IMR-90 (cell line): ENCODE measurements around the gene ARFGAP3. TPM values are rescaled to one million over a fixed set of nuclear protein-coding genes. Genes with fewer than 3 reads are reported as not detected.

ENCODE experiments used
- ATAC-seq: fragments of 200-7000 bp; cut with Tn5 transposase; 2 replicates; pipeline ENCODE4 v1.9.1; 2020; ENCODE audit warnings: low read depth, mild to moderate bottlenecking, moderate library complexity
- BruUV-seq: library from RNA; stranded (reverse); fragments of 400-500 nt; replicated peaks from 2 replicates; lab custom pipeline; 2021; lab: Mats Ljungman, UMichigan
- CTCF ChIA-PET: fragments of 300-600 bp; formaldehyde crosslinking; extraction: SDS; loops from one replicate; lab custom pipeline; 2021; ENCODE audit warnings: antibody characterized with exemption; lab: Yijun Ruan, JAX
- POLR2A ChIA-PET: fragments of 300-600 bp; sonication (Branson Sonifier 250); formaldehyde crosslinking; loops from one replicate; lab custom pipeline; 2022; ENCODE audit warnings: antibody characterized with exemption; ENCODE audit not compliant: unreplicated experiment; lab: Charles Lee
- DNase-seq: peaks from one replicate; pipeline ENCODE4 v3.0.0; 2013
- H2AFZ ChIP-seq: replicated peaks from 2 replicates; pipeline ENCODE3; 2013; ENCODE audit warnings: low read length, mild to moderate bottlenecking; ENCODE audit not compliant: poor library complexity
- H2AK5ac ChIP-seq: 2 replicates; pipeline ENCODE4 v1.6.1; 2013; ENCODE audit warnings: low read depth, low read length, inconsistent platforms
- H2AK9ac ChIP-seq: replicated peaks from 2 replicates; pipeline ENCODE3; 2013; ENCODE audit warnings: mild to moderate bottlenecking, low read depth, low read length, moderate library complexity; ENCODE audit not compliant: poor library complexity
- H2BK120ac ChIP-seq: 2 replicates; pipeline ENCODE4 v1.6.1; 2013; ENCODE audit warnings: low read depth, low read length, inconsistent platforms
- H2BK15ac ChIP-seq: 3 replicates; pipeline ENCODE4 v1.6.1; 2013; ENCODE audit warnings: low read depth, low read length, inconsistent platforms
- H2BK20ac ChIP-seq: 2 replicates; pipeline ENCODE4 v1.6.1; 2013; ENCODE audit warnings: low read depth, mild to moderate bottlenecking, inconsistent platforms, low read length, moderate library complexity
- H2BK5ac ChIP-seq: 2 replicates; pipeline ENCODE4 v1.6.1; 2013; ENCODE audit warnings: mild to moderate bottlenecking, low read depth, low read length, inconsistent platforms; ENCODE audit not compliant: poor library complexity, severe bottlenecking
- H3K14ac ChIP-seq: replicated peaks from 2 replicates; pipeline ENCODE4 v1.6.1; 2013; ENCODE audit warnings: low read depth, low read length, inconsistent platforms
- H3K18ac ChIP-seq: 2 replicates; pipeline ENCODE4 v1.6.1; 2013; ENCODE audit warnings: low read depth, low read length, control low read depth
- H3K23ac ChIP-seq: 2 replicates; pipeline ENCODE4 v1.6.1; 2013; ENCODE audit warnings: low read depth, low read length, inconsistent platforms
- H3K27ac ChIP-seq: 2 replicates; pipeline ENCODE4 v1.5.1; 2013; ENCODE audit warnings: mild to moderate bottlenecking, control low read depth, low read length; ENCODE audit not compliant: insufficient read depth
- H3K27me3 ChIP-seq: 2 replicates; pipeline ENCODE4 v1.6.1; 2013; ENCODE audit warnings: low read length; ENCODE audit not compliant: control insufficient read depth, insufficient read depth
- H3K36me3 ChIP-seq: 2 replicates; pipeline ENCODE4 v1.6.1; 2013; ENCODE audit warnings: low read length, mixed read lengths; ENCODE audit not compliant: control insufficient read depth, insufficient read depth
- H3K4ac ChIP-seq: 2 replicates; pipeline ENCODE4 v1.6.1; 2013; ENCODE audit warnings: low read depth, low read length, inconsistent platforms
- H3K4me1 ChIP-seq: 2 replicates; pipeline ENCODE4 v1.6.1; 2013; ENCODE audit warnings: low read length, mixed read lengths; ENCODE audit not compliant: control insufficient read depth, insufficient read depth
- H3K4me2 ChIP-seq: 2 replicates; pipeline ENCODE4 v1.6.1; 2013; ENCODE audit warnings: low read depth, mild to moderate bottlenecking, control low read depth, low read length, moderate library complexity
- H3K4me3 ChIP-seq: 2 replicates; pipeline ENCODE4 v1.5.1; 2013; ENCODE audit warnings: low read depth, mild to moderate bottlenecking, control low read depth, low read length, moderate library complexity; ENCODE audit not compliant: insufficient read depth
- H3K56ac ChIP-seq: 2 replicates; pipeline ENCODE4 v1.6.1; 2013; ENCODE audit warnings: low read length, inconsistent platforms; ENCODE audit not compliant: insufficient read depth; ENCODE audit errors: extremely low read depth
- H3K79me1 ChIP-seq, 2 experiments: 2 replicates each; pipeline ENCODE4 v1.6.1; 2013; ENCODE audit warnings: low read length in 2 of 2, inconsistent platforms in 1 of 2, low read depth in 1 of 2
- H3K9ac ChIP-seq: 2 replicates; pipeline ENCODE4 v1.6.1; 2013; ENCODE audit warnings: low read depth, low read length, control low read depth
- H3K9me1 ChIP-seq: 2 replicates; pipeline ENCODE4 v1.6.1; 2013; ENCODE audit warnings: low read length, inconsistent platforms; ENCODE audit not compliant: insufficient read depth
- H3K9me3 ChIP-seq: 2 replicates; pipeline ENCODE4 v1.6.1; 2013; ENCODE audit warnings: low read length; ENCODE audit not compliant: control insufficient read depth, insufficient read depth
- H4K20me1 ChIP-seq: 2 replicates; pipeline ENCODE4 v1.6.1; 2013; ENCODE audit warnings: low read length, inconsistent platforms; ENCODE audit not compliant: insufficient read depth
- H4K5ac ChIP-seq: 2 replicates; pipeline ENCODE4 v1.6.1; 2013; ENCODE audit warnings: mild to moderate bottlenecking, low read depth, low read length, control low read depth
- H4K8ac ChIP-seq, 2 experiments: 2 replicates each; pipeline ENCODE4 v1.6.1; 2013; ENCODE audit warnings: low read depth in 2 of 2, low read length in 2 of 2, control low read depth in 1 of 2, inconsistent platforms in 1 of 2
- H4K91ac ChIP-seq: 2 replicates; pipeline ENCODE4 v1.6.1; 2013; ENCODE audit warnings: low read depth, low read length, inconsistent platforms; ENCODE audit not compliant: insufficient read depth
- BHLHE40 ChIP-seq: fragments of 150-350 bp; IDR thresholded peaks from 2 replicates; pipeline ENCODE4 v1.6.1; 2016; ENCODE audit warnings: mild to moderate bottlenecking, low read depth, low read length
- CEBPB ChIP-seq: IDR thresholded peaks from 2 replicates; pipeline ENCODE4 v1.6.1; 2012; ENCODE audit warnings: low read depth, low read length, improper control_type of control experiment
- CHD1 ChIP-seq: IDR thresholded peaks from 2 replicates; pipeline ENCODE4 v1.6.1; 2012; ENCODE audit warnings: low read depth, low read length, improper control_type of control experiment
- CTCF ChIP-seq: conservative IDR thresholded peaks from 2 replicates; pipeline ENCODE4 v1.5.1; 2012; ENCODE audit warnings: mild to moderate bottlenecking, low read depth, low read length, improper control_type of control experiment
- ELK1 ChIP-seq: fragments of 150-350 bp; IDR thresholded peaks from 2 replicates; pipeline ENCODE4 v1.6.1; 2016; ENCODE audit warnings: low read depth, mild to moderate bottlenecking, low read length, moderate library complexity, borderline replicate concordance
- MAFK ChIP-seq: IDR thresholded peaks from 2 replicates; pipeline ENCODE4 v1.6.1; 2012; ENCODE audit warnings: low read depth, low read length, improper control_type of control experiment
- MAZ ChIP-seq: IDR thresholded peaks from 2 replicates; pipeline ENCODE4 v1.6.1; 2012; ENCODE audit warnings: low read depth, mild to moderate bottlenecking, low read length, improper control_type of control experiment, moderate library complexity, borderline replicate concordance
- MXI1 ChIP-seq: IDR thresholded peaks from 2 replicates; pipeline ENCODE4 v1.6.1; 2012; ENCODE audit warnings: low read depth, mild to moderate bottlenecking, low read length, moderate library complexity, borderline replicate concordance
- NFE2L2 ChIP-seq: fragments of 150-350 bp; IDR thresholded peaks from 2 replicates; pipeline ENCODE4 v1.6.1; 2016; ENCODE audit warnings: low read depth, mild to moderate bottlenecking, low read length
- POLR2A ChIP-seq: IDR thresholded peaks from 2 replicates; pipeline ENCODE4 v1.6.1; 2012; ENCODE audit warnings: mild to moderate bottlenecking, low read depth, low read length
- RAD21 ChIP-seq: IDR thresholded peaks from 2 replicates; pipeline ENCODE4 v1.6.1; 2012; ENCODE audit warnings: low read length, improper control_type of control experiment
- RCOR1 ChIP-seq: IDR thresholded peaks from 2 replicates; pipeline ENCODE4 v1.6.1; 2012; ENCODE audit warnings: mild to moderate bottlenecking, low read length, improper control_type of control experiment; ENCODE audit not compliant: insufficient replicate concordance
- RFX5 ChIP-seq: IDR thresholded peaks from 2 replicates; pipeline ENCODE4 v1.8.0; 2012; ENCODE audit warnings: low read depth, mild to moderate bottlenecking, low read length, moderate library complexity
- SMC3 ChIP-seq: fragments of 150-350 bp; IDR thresholded peaks from 2 replicates; pipeline ENCODE4 v1.6.1; 2016; ENCODE audit warnings: low read depth, mild to moderate bottlenecking, antibody characterized with exemption, low read length, moderate library complexity
- WGBS, 2 experiments: methylation state at CpG; one replicate each; pipeline versions ENCODE4 v1.1.5 to v1.1.7; 2013; ENCODE audit warnings: missing lambda C conversion rate in 2 of 2; ENCODE audit not compliant: insufficient read length in 1 of 2; ENCODE audit errors: extremely low coverage in 2 of 2; 5-methylcytosine and 5-hydroxymethylcytosine counted together
- dilution Hi-C: fragments of 300-500 bp; cut with HindIII; formaldehyde crosslinking; loops from one replicate; pipeline ENCODE4 v1.14.3; 2018; ENCODE audit warnings: low sequenced_read_pairs; ENCODE audit not compliant: unreplicated experiment
- in situ Hi-C: fragments of 300-500 bp; cut with MboI; formaldehyde crosslinking; loops from 3 replicates; pipeline ENCODE4 v1.14.3; 2019; ENCODE audit warnings: low sequenced_read_pairs, inconsistent platforms, mixed read lengths
- intact Hi-C: fragments of 100-400 bp; cut with micrococcal nuclease; formaldehyde crosslinking; loops from 2 replicates; pipeline ENCODE4 v1.10.0; 2022
- polyA plus RNA-seq, 3 experiments: library from polyadenylated mRNA; depleted of rRNA; stranded (reverse); fragments of >200 nt; gene quantifications; 2 replicates each; pipeline ENCODE4 v1.2.3, GENCODE V29; 2012; ENCODE audit warnings: low replicate concordance in 1 of 3
- total RNA-seq: library from RNA; depleted of rRNA; stranded (reverse); fragments of >200 nt; gene quantifications from 2 replicates; pipeline ENCODE4 v1.2.3, GENCODE V29; 2012
- TF ChIP-seq, protein P1 (sequence below): fragments of 150-350 bp; IDR thresholded peaks from 2 replicates; pipeline ENCODE4 v1.6.1; 2017; ENCODE audit warnings: mild to moderate bottlenecking, antibody characterized with exemption, low read length, low read depth

ARFGAP3 gene
- total and polyA plus RNA-seq, 2 of the 4 experiments (the other 2 are of a cell fraction), result 50.0 to 70.1 TPM

GRCh38 chr22:42855211-42855610 is 1.9 kb downstream of the ARFGAP3 start:
- peaks cover 54% of the 10 kb centered on the region for H4K20me1 ChIP-seq
- POLR2A ChIA-PET, result interaction anchor here (1.4 kb wide), 1 partner anchor 239 kb away, joined by 3 read pairs; no protein-coding TSS in a partner anchor
- H2AK5ac ChIP-seq, result no peak overlapping the region
- H2AK9ac ChIP-seq, result no peak overlapping the region
- H3K4ac ChIP-seq, result no peak overlapping the region
- dilution Hi-C loops (no loop called here), in situ Hi-C loops (no loop called here), intact Hi-C loops (no loop called here)
- no CpG with 5 or more reads among the region's 8 CpGs for WGBS, 2 experiments
- H2AFZ ChIP-seq, result no peak overlapping the region
- no peaks in the 10 kb centered on the region for H3K27me3 ChIP-seq
- no peak overlapping the region for H4K91ac ChIP-seq
- no peak overlapping the region for H3K27ac ChIP-seq
- no peak overlapping the region for H3K14ac ChIP-seq
- peaks cover 8 to 64% of the 10 kb centered on the region in 2 experiments; a peak in 3 of 4 replicates for H3K79me1 ChIP-seq
- no peak overlapping the region for H2BK120ac ChIP-seq
- H3K36me3 ChIP-seq, result peaks cover 8% of the 10 kb centered on the region
- H2BK5ac ChIP-seq, result no peak overlapping the region
- no peak overlapping the region for H3K23ac ChIP-seq
- H3K9ac ChIP-seq, result 0 out of 2 replicates have a peak overlapping the region, but pooled peaks have one; percentile 95
- no peak overlapping the region for H3K4me3 ChIP-seq
- peaks cover 2% of the 10 kb centered on the region; the same call in 1 of the 2 replicates for H3K4me1 ChIP-seq
- H2BK20ac ChIP-seq, result no peak overlapping the region
- no peak overlapping the region for H2BK15ac ChIP-seq
- H4K8ac ChIP-seq, result no peak overlapping the region
- peaks cover 27% of the 10 kb centered on the region for H3K9me1 ChIP-seq
- DNase-seq (no peak), ATAC-seq (no peak)
- BruUV-seq, result TSS peak; percentile 49
- peak overlapping the region; percentile 96; the same call in 1 of the 2 replicates for H3K4me2 ChIP-seq
- CTCF ChIA-PET, result interaction anchor here (0.7 kb wide), 1 partner anchor 59 kb away, joined by 3 read pairs; no protein-coding TSS in a partner anchor
- H3K9me3 ChIP-seq, result 0 out of 2 replicates have a peak, but pooled peaks cover 2% of the 10 kb centered on the region
- H4K5ac ChIP-seq, result no peak overlapping the region
- no peak overlapping the region for H3K56ac ChIP-seq
- TF ChIP-seq CHD1 (no peak), RAD21 (no peak), ELK1 (no peak), CTCF (no peak), CEBPB (no peak), RCOR1 (no peak), BHLHE40 (no peak), SMC3 (no peak), MAFK (no peak), POLR2A (no peak), MXI1 (no peak), MAZ (no peak), RFX5 (no peak), NFE2L2 (no peak)
- TF ChIP-seq, protein P1, sequence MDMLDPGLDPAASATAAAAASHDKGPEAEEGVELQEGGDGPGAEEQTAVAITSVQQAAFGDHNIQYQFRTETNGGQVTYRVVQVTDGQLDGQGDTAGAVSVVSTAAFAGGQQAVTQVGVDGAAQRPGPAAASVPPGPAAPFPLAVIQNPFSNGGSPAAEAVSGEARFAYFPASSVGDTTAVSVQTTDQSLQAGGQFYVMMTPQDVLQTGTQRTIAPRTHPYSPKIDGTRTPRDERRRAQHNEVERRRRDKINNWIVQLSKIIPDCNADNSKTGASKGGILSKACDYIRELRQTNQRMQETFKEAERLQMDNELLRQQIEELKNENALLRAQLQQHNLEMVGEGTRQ, result no peak
- no peak overlapping the region for H3K18ac ChIP-seq
